Stimulated activated CD4-positive, alpha-beta T cell treated with anti-CD3 and anti-CD28 coated beads, Interleukin-1b, Interleukin-23, amount 100 ng/mL, for 24 hours (primary cell): ENCODE measurements around the gene ADK.

ENCODE experiments used
- DNase-seq, 4 experiments: peaks; one replicate each; pipeline ENCODE4 v3.0.0-alpha.2; 2020; ENCODE audit warnings: low read depth in 4 of 4, low spot score in 1 of 4

ADK gene

DNA sequence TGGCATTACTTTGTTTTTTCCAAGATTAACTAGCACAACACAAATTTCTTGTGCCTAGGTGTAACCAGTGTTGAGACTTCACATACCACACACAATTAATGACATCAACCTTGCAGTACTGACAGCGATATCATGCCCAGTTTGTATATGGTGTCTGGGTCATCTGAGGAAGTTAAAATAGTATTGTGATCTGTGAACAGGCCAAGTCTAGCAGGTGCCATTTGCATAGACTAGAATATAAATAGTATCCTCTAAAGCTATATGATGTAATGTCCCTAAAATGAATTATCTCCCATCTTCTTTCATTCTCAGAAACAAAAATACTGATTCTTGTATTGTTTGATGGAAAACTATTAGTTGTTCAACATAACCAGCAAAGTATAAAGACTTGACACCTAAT is 499.6 kb downstream of the ADK start:
- no peak for DNase-seq

DNA sequence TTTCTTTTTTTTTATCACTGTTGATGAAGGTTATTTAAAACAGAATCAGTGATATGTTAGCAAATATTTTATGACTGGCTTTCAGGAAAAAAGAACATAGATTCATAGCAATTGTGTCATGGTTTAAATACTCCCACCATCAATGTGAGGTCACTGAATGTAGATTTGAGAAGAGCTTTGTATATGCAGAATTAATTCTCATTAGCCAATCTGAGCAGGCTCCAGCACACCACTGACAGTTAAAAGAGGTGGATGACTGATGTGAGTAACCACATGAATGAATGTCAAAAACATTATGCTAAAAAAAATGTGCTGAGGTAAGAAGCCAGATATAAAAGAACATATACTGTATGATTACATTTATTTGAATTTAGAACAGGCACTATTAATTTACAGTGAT is 500.5 kb downstream of the ADK start:
- no peak for DNase-seq

DNA sequence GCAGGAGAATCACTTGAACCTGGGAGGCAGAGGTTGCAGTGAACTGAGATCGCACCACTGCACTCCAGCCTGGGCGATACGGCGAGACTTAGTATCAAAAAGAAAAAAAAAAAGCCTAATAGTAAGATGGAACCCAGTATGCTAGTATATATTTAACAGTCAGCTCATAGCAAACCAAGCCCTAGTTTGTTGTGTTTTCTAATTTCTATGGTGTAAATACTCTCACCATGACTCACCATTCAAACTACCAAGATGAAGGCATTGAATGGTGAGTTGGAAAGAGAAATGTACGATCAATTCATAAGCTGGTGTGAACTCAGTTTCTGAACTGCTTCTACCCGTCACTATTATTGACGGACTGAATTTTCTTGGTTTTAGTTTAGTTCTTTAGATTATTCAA is 501.6 kb downstream of the ADK start:
- no peak for DNase-seq

DNA sequence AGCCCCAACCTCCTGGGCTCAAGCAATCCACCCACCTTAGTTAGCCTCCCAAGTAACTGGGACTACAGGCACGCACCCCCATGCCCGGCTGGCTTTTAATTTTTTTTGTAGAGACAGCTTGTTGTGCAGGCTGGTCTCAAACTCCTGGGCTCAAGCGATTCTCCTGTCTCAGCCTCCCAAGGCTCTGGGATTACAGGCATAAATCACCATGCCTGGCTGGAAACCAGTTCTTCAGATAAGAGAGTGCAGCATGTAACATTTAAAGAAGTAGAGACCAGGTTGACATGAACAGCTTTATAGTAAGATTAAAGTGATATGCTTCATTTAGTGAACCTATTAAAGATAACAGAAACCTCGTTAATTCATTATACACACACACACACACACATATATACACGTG is 507.5 kb downstream of the ADK start:
- DNase-seq = no peak

DNA sequence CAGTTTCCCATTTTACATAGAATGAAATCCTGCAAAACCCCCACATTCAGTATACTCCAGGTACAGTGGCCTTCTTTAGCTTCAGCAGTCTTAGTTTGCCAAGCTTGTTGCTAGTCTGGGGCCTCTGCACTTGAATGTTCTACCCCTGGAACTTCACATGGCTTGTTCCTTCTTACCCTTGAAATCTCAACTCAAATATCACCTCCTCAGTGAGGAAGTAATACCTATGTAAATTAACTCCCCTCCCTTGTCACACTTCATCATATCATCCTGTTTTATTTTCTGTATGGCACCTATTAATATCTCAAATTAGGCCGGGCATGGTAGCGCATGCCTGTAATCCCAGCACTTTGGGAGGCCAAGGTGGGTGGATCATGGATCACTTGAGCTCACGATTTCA is 511.6 kb downstream of the ADK start:
- no peak for DNase-seq

DNA sequence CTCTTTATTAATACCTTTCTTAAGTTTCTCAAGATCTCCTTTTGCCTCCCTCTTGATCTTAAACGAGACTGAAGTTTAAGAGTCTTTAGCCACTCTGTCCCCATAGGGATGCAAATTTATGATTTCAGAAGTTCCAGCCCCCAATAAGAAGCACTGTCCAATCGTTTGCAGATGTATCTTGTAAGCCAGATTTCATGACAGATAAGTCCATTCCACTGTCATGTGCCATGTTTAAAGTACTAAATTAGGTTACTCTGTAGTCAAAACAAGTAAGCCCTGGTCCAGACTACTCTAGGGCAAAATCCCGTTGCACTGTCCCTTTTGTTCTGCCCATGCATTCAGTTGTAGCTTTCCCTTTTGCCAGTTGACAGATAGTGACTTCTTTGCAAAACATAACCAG is 518.2 kb downstream of the ADK start:
- no peak for DNase-seq

DNA sequence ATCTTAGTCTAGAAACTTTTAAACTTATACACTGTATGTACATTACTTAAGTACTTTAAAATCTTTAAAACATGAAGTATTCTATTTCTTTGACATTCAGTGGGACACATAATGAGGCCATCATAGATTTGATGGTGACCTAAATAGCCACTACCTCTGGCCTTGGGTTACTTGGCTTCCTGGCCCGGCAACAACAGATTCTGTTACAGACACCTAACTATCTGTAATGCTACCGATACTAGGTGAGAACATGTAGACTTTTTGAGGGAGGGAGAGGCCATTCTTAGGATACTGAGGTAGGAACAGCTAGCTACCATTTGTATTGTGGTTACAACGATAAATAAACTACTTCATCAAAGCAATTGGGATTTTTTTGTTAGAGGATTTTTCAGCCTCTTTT is 520.7 kb downstream of the ADK start:
- DNase-seq = no peak

DNA sequence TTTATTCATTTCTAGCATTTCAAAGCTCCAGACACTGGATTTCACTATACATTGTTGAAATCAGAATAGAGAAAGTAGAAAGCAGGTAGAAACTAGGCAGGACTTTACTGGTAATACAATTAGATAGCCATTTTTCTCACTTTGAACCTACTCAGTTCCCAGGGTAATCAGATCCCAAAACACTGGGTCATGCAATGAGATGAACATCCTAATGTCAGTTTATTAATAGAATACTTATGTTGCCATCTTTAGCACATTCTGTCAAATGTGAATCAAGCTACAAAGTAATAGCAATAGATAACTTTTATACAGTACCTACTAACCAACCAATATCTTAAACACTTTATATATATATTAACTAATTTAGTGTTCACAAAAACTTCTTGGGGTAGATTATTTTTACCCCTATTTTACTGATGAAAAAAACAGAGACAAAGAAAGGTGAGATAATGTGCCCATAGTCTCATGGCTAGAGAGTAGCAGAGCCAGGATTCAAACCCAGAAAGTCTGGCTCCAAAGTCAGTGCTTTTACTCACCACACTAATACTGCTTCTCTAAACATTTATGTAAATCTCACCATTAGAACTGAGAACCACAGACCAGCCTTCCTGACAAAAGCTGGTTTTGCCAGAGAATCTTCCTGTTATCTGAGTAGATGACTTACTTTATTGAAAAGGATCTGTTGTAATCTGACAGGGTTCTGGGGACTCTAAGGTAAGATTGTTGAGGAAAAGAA is 521.6 kb downstream of the ADK start:
- no peak for DNase-seq

DNA sequence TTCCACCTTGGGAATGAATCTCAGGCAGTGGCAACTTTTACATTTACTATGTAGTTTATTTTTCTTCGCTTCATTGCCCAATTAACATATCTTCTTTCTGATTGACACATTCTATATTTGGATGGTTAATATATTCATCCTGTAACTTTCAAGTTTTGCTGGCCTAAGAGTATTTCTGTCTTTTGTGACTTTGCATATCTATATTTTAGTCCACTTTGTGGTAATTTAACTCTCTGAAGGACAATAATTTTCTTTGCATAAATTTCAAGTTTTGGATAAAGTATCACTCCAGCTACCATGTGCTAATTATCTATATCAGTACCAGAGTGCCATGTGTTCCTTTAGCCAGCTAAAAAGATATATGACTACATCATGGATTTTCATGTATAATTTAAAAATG is 523.9 kb downstream of the ADK start:
- no peak for DNase-seq

DNA sequence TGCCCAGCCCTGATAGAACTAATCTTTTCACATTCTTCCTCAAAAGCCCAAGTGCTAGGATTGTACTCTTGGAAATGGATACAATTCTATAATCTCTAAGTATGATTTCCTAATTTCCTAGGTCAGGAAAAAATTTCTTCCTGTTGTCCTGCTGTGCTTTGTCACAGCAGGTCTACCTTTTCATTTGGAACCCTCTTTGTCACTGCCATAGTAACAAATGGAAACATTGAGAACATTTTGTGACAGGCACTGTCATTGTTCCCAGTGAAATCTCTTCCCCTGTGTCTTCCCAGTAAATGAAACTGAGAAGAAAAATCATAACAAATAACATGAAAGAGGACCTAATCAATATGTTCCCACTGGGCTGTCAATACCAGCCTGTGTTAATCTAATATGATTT is 524.5 kb downstream of the ADK start:
- DNase-seq = no peak

DNA sequence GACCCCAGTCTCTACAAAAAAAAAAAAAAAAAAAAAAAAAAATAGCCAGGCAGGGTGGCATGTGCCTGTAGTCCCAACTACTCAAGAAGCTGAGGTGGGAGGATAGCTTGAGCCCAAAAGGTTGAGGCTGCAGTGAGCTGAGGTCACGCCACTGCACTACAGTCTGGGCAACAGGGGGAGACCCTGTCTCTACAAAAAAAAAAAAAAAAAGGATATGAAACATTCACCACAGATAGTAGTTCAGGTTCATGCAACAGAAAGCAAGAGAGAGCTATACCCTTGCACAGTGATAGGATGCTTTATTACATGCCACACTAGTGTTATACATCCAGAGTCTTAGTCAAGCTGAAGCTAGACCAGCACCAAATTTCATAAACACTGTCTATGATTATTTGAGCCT is 526.9 kb downstream of the ADK start:
- DNase-seq = no peak

DNA sequence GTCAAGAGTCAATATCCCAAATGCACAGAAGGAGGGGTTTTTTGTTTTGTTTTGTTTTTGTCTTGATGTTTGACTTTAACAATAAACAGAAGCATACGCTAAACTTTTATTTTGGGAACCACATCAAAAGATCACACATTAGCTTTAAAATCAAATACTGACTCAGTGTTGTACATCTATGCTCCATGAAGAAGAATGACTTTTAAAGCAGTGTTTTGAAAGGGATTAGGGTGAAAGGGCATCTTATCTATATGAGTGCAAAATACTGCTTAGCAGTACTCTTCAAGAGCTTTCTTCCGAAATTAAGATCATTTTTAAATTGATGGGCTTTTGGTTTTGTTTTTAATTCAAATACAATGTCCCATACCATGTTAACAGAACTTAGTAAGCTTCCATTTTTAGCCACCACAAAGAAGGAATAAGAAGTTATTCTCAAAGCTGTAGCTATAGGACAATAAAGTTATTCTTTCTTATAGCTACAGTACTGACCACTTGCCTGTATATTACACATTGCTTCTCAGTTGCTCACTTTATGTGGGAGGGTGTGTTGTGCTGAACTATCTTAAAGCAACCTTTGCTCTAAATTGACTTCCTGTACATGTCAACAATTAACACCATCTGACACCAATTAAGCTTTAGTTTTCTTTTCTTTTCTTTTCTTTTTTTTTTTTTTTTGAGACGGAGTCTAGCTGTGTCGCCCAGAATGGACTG is 531.1 kb downstream of the ADK start:
- no peak for DNase-seq

DNA sequence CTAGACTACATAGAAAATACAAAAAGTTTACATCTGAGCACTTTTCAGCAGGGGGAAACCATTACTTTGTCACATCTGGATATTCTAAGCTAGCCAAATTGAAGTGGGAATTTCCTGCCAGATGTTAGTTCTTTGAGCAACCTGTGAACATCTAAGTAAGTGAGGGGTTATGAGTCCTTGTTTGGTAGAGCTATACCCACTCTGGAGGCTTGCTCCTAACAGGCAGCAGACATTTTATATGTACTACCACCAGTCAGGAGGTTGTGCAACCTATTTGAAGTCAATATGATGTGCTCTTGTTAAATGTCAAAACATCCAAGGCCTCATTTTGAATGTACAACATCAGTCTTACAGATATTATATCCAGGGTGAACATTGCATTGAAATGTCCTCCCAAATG is 532.0 kb downstream of the ADK start:
- no peak for DNase-seq

DNA sequence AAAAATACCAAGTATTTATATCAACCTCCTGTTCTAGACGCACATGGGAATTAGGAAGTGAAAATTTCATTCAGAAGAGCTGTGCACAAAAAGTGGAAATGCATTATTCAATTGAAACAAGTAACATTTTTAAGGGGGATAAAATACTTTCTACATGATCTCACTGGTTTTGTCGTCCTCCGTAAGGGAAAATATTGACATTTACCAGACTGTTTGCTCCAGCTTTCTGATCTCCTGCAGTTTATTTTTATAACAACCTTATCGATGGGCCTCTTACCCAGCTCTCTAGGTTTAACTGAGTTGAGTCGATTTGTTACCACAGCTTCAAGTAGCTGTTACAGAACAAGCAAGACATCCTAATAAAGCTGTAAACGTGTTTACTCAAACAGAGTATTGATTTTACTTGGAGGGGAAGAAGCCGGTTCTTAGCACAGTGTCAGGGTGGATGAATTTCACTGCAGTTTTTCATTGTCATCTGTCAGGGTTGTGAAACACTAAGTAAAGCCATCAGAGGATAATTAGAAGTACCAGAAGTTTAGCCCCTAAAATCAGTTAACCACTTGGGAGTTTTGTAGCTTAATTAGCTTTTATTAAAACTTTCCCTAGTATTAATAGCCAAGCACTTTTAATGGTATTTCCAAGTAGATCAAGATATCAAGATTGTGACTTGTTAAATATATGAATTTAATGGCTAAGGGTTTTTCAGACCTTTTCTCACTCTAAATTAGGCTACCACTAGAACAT is 532.8 kb downstream of the ADK start:
- no peak for DNase-seq

DNA sequence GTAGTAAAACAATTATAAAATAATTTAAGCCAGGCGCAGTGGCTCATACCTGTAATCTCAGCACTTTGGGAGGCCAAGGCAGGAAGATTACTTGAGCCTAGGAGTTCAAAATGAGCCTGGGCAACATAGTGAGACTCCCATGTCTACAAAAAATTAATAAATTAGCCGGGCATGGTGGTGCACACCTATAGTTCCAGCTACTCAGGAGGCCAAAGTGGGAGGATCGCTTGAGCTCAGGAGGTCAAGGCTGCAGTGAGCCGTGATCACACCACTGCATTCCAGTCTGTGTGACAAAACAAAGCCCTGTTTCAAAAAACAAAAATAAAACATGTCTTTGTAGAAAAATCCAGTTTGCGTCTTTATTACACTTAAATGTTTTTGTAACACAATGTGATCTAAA is 533.4 kb downstream of the ADK start:
- DNase-seq = no peak

DNA sequence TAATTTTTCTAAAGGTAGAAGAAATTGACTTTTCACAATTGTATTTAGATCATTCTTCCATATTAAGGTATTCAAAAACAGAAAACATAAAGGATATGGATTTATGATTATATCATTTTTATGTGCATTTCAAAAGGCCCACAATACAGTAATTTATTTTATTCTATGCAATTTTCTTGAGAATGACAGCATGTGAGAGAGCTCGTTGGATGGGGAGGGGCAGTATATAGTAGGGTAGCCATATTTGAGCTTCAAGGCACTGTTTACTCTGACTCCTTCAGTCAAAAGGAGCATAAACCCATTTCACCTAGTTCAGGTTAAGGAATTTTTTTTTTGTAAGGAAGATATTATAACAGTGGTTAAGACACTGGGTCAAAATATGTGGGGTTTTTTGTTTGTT is 534.5 kb downstream of the ADK start:
- DNase-seq = no peak

DNA sequence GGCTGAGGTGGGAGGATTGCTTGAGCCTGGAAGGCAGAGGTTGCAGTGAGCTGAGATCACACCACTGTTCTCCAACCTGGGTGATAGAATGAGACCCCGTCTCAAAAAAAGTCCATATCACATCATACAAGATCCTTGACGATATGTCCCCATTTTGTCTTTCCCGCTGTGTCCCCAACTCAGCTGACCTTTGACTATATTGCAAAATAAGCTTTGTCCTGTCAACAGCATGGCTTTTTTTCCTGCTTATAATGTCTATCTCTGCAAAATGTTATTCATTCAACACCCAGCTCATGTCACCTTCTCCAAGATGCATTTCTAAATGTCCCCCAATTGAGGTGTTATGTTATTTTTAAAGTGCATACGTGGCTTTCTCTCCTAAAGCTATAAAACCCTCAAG is 539.4 kb downstream of the ADK start:
- no peak for DNase-seq

DNA sequence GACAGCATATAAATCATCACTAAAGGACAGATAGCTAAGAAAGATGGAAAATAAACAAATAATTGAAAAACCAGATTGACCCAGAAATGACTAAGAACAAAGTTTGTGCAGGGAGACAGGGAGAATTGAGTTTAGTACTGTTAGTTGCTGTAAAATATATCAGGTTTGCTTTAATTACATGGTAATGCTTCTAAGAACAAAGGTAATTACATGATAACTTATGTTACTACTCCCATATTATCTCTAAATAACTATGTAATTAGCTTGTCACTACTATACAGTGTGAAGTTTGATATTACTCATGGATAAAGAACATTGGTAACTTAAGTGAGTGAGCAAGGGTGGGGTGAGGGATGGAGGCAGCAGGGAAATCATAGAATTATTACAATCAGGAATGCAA is 540.1 kb downstream of the ADK start:
- no peak for DNase-seq

DNA sequence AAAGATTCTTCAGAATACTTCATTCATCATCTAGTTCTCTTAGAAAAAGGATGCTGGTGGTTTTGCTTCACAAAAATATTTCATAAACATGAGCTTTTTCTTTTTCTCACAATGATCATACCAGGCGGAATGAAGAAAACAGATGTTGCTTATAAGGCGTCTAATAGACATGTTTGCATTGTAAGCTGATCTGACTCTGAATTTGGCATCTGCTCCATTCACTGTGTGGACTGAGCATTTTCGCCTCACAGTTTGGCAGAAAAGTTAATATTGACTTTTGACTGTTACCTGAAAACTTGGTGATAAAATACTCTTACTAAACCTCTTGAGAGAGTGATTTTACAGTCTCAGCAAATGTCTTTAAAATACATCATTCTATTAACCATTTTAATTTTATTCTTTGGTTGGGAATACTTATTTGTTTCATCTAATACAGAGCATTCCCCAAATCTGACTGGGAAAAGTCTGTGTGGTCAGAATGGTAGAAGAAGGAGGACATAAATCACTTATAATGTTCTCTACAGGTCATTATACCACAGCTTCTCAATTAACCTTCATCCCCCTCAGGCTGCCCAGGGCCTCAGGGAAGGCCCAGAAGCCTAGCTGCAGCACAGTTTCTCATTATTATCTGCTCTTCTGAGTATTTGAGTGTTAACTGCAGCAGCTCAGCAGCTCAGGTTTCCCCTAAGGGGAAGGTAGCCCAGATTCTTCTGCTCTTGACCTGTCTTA is 553.8 kb downstream of the ADK start:
- DNase-seq = no peak

DNA sequence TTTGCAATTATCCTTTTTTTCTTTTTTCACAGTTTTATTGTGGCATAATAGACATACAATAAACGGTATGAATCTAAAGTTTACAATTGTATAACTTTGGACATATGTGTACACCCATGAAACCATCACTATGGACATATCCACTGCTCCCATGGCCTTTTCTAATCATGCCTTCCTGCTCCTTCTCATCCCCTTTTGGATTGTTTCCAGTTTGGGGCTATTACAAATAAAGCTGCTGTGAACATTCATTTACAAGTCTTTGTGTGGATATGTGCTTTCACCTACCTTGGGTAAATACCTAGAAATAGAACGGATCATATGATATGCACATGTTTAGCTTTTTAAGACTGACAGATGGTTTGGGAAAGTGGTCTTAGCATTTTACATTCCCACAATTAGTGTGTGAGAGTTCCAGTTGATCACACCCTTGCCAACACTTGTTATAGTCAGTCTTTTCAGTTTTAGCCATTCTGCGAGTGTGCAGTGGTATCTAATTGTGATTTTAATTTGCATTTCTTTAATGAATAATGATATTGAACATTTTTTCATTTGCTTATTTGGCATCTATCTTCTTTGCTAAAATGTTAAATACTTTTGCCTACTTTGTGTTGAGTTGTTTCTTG is 554.4 kb downstream of the ADK start:
- DNase-seq = no peak

DNA sequence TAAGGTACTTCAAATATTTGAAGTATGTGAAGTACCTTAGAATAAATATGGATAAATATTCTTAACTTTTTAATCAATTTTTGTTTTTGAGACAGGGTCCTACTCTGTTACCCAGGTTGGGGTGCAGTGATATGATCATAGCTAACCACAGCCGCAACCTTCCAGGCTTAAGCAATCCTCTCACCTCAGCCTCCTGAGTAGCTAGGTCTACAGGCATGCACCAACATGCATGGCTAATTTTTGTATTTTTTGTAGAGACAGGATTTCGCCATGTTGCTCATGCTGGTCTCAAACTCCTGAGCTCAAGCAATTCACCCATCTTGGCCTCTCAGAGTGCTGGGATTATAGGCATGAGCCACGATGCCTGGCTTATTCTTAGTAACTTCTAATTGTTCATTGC is 555.9 kb downstream of the ADK start:
- DNase-seq = no peak
